Umbilical cord (tissue), 2 donors: Measurements from ENCODE around the gene ELOVL6. TPM values are rescaled to one million over a fixed set of nuclear protein-coding genes. Genes with fewer than 3 reads are reported as not detected.
"Not testable (repeated sequence)": the region's sequence is repeated elsewhere in the genome, so short reads cannot be mapped to it uniquely, and the experiment has no call there.

Source experiments
- DNase-seq: peaks from one replicate; pipeline ENCODE4 v3.0.0-alpha.2; 2015; ENCODE audit warnings: low spot score
- total RNA-seq: library from RNA; depleted of rRNA; stranded (reverse); fragments of >200 nt; gene quantifications from one replicate; pipeline ENCODE4 v1.2.3, GENCODE V29; 2014; ENCODE audit warnings: low replicate concordance; ENCODE audit not compliant: insufficient read depth

ELOVL6 gene
- total RNA-seq, 1 donor from 2014 or later = 7.9 TPM

GRCh38 chr4:110160618-110161017 is 37.8 kb downstream of the ELOVL6 start:
- DNase-seq = no peak

GRCh38 chr4:110159541-110159940 is 38.9 kb downstream of the ELOVL6 start:
- no peak for DNase-seq

GRCh38 chr4:110157580-110157979 is 40.8 kb downstream of the ELOVL6 start:
- DNase-seq = no peak

- not testable (repeated sequence) for DNase-seq
Observed at GRCh38 chr4:110157166-110157565, 41.2 kb downstream of the ELOVL6 start.

- no peak for DNase-seq
Observed at GRCh38 chr4:110156442-110156841, 42.0 kb downstream of the ELOVL6 start.

GRCh38 chr4:110155654-110156053 is 42.8 kb downstream of the ELOVL6 start:
- no peak for DNase-seq

GRCh38 chr4:110154582-110154981 is 43.8 kb downstream of the ELOVL6 start:
- DNase-seq = no peak

- no peak for DNase-seq
Observed at GRCh38 chr4:110152386-110152785, 46.0 kb downstream of the ELOVL6 start.

- DNase-seq = no peak
Observed at GRCh38 chr4:110149089-110149488, 49.3 kb downstream of the ELOVL6 start.

GRCh38 chr4:110142461-110142860 is 56.0 kb downstream of the ELOVL6 start:
- DNase-seq = no peak

- no peak for DNase-seq
Observed at GRCh38 chr4:110139815-110140214, 58.6 kb downstream of the ELOVL6 start.

GRCh38 chr4:110139111-110139510 is 59.3 kb downstream of the ELOVL6 start:
- DNase-seq = no peak

- no peak for DNase-seq
Observed at GRCh38 chr4:110138551-110138950, 59.9 kb downstream of the ELOVL6 start.

GRCh38 chr4:110137829-110138228 is 60.6 kb downstream of the ELOVL6 start:
- no peak for DNase-seq

- no peak for DNase-seq
Observed at GRCh38 chr4:110135523-110135922, 62.9 kb downstream of the ELOVL6 start.

- no peak for DNase-seq
Observed at GRCh38 chr4:110135076-110135475, 63.3 kb downstream of the ELOVL6 start.

- DNase-seq = peak; percentile 31
Observed at GRCh38 chr4:110134269-110134869, 64.0 kb downstream of the ELOVL6 start.

- no peak for DNase-seq
Observed at GRCh38 chr4:110132816-110133719, 65.3 kb downstream of the ELOVL6 start.

GRCh38 chr4:110131916-110132315 is 66.5 kb downstream of the ELOVL6 start:
- DNase-seq = no peak

- DNase-seq = peak; percentile 28
Observed at GRCh38 chr4:110130576-110131358, 67.6 kb downstream of the ELOVL6 start.

GRCh38 chr4:110129544-110129943 is 68.9 kb downstream of the ELOVL6 start:
- no peak for DNase-seq

GRCh38 chr4:110128472-110128919 is 69.9 kb downstream of the ELOVL6 start:
- no peak for DNase-seq
